Right hindlimb (tissue), 1 donor: ENCODE data around the gene HS6ST1.
"Not testable (repeated sequence)": the region's sequence is repeated elsewhere in the genome, so short reads cannot be mapped to it uniquely, and the experiment has no call there.

ENCODE experiments used
- DNase-seq: peaks from one replicate; pipeline ENCODE4 v3.0.0-alpha.2; 2018

HS6ST1 gene

DNA sequence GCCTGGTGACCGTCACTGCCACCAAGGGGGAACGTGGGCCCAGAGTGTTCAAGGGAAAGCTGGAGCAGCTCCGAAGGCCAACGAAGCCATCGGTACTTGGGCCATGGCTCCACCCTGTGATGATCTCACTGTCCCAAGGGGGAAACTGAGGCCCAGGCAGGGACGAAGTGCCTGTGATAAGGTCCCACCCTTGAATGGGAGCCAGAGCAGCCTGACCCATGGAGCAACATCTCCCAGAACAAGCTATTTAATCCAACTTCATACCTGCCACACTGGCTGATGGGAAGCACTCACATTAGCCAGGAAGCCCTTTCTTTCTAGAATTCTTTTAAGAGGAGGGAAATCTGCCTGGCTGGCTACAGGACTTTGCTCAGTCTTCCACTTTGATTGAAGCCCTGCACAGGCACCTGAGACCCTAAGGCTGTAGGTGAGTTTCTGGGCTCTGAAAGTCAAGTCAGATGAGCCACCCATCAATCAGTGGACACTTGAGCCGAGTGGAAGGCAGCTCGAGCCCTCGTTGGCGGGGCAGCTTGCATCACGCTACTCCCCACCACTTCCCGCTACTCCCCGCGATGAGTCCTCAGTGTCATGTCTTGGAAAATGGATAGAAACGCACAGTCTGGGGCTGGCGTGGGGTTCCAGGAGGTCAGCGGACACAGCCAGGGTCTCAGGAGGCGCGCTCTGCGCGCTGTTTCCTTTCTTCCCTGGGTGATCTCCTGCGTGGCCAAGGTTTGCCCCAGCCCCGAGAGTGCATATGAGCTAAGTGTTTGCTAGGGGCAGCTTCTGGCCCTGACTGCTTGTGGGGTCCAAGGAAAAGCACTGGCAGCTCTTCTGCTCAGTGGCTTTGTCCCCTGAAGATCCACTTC is 2.5 kb upstream of the HS6ST1 start:
- peak; percentile 33 for DNase-seq

DNA sequence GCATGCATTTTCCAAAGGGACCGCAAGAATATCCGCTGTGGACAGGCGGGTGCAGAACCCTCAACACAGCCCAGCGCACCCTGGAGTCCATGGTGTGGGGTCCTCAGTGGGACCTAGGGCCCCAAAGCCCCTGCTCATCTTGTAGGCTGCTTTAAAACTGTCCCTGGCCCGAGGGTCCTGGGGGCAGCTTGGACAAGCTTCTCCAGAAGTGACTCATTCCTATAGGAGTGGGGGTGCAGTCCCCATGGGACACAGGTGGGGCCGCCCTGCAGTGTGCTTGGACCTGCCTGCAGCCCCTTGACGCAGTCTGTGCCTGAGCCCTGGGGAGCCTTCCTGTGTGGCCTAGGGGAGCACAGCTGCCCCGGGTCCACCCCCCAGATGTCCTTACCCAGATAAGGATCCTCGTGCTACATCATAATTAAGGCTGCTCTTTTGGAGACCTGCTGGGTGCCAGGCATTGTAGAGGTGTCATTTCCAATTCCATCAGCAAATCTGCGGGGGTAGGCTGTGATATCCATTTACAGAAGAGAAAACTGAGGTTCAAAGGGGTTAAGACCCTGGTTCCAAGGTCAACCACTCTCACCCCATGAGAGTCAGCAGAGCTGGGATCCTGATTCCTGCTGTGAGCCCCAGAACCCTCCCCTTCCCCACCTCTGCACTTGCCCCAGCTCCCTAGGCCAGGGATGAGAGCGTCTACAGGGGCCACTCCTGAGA is 1.7 kb upstream of the HS6ST1 start:
- DNase-seq: no peak

DNA sequence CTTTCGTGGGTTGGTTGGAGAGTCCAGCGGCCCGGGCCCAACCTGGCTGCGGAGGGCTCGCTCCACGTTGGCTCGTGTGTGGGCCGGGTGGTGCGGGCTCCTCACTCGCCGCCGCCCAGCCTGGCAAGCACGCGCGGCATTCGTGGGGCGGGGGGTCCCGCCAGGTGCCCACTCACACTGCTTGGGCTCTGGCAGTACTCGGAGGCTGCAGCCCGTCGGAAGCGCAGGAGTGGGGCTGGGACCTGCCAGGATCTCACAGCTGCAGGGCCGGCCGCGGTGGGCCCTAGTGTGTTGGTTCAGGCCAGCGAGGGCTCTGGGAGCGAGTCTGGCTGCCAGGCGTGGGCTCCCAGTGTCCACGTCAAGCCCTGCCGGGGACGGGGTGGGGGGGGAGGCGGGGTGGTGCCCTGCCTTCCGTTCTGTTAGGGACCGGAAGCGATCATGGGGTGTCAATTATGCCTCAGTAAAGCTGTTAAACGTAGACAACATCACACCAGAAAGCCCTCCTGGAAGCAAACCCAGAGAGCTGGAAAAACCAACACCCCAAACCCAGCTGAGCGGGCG is 1.0 kb upstream of the HS6ST1 start:
- no peak for DNase-seq

DNA sequence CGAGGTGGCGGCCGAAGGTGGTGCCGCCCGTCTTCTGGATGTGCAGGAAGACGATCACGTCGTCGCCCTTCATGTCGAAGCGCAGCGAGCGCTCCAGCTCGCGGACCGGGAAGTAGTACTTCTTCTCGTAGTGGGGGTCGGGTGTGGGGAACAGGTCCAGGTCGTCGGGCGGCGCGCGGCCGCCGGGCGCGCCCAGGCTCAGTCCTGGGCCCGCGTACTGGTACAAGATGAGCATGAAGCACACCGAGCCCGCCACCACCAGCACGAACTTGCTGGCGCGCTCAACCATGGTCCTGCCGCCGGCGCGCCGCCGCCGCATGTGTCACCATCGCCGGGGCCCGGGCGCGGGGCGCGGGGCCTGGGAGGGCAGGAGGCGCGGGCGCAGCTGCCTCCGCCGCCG is 423 bp downstream of the HS6ST1 start:
- peak; percentile 20 for DNase-seq

DNA sequence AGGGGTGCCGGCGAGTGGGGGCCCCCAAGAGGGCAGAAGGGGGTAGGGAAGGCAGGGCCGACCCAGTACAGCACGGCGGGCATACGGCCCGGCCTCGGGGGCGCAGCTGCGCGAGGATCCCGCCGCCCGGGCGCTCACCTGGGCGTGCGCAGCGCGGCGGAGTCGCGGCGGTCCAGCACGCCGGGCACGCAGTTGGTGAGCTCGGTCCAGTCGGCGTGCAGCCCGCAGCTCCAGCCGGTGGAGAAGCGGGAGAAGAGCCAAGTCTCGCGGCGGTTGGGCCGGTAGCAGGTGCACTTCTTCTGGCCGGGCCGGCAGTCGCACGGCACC is 806 bp downstream of the HS6ST1 start:
- not testable (repeated sequence) for DNase-seq

DNA sequence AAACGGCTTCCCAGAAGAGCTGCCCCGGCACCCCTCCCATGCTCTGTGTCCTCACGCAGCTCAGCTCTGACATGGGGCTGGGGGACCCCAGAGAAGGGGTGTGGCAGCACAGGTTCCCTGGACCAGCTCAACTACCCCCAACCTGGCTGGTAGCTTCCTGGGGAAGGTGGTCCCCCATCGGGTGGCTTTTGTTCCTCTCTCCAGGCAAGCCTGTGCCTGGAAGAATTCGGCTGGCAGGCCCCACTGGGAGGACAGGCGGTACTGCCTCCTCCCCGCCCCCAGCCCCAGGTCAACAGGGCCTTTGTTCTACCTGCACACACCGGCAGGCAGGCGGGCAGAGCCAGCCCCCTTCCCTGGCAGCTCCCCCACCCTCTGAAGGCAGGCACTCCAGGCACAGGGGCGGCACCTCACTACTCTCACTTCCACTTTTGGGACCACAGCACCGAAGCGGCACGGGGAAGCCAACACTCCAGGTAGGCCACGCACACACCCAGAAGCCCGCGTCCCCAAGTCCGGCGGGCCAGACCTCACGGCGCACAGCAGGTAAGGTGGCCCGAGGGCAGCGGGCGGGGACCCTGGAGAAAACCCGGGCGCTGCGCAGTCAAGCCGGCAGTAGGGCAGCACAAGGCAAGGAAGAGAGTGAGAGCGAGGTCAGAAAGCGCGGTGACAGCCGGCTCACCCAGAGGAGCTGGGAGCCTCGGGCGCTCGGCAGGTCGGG is 1.3 kb downstream of the HS6ST1 start:
- DNase-seq: peak; percentile 35

DNA sequence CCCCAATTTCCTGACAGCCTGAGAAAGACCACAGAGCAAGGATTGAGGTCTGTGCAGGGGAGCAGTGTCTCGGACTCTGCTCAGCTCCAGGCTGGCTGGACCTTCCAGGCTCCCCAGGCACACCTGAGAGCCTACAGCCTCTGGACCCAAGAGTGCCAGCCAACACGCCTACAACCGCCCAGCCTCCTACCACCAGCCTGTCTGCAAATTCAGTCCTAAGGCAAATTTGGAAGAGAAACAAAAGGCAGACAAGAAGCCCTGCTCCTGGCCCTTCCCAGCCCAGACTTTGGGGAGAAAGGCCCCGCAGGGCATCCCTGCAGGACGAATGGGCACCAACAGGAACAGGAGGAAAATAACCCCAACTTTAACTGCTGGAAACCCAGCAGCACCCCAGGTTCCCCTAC is 1.9 kb downstream of the HS6ST1 start:
- DNase-seq: no peak

DNA sequence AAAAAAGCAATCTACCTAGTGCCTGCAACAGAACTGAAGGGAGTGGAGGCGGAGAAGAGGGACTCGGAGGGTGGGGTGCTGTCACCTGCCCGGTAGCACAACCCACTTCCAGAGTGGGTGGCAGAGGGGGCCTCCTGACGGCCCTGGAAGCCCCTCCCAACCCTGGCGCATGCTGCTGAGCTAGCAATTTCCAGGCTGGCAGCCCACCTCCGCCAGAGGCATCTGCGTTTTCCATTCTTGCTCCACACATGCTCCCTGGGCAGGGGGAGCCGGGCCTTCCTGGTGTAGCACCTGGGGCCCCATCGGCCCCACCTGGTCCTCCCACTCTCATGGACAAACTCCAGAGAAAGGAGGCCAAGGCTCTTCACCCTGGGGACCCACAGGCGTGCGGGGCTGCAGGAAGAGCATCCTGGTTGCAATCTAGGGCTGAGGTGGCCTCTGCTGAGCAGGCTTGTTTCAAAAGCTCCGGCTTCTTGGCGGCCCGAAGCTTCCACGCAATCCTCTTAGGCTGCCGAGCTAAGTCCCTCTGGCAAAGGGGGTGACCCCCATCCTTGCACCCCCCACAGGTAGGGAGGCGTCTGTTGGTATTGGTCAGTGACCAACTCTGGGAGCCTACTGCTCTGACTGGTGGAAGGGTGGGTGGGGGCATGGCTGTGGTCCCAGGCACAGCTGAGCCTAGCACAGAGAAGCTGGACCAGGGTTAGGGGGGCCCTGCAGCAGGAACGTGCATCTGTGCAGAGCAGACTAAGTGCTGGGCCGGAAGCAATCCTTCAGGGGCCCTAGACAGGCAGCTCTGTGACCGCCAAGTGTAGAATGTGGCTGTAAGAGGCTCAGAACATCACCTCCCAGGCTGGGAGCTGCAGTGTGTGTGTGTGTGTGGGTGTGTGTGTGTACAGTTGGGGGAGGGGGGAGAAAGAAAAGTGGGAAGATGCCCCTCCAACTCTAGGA is 2.6 kb downstream of the HS6ST1 start:
- peak; percentile 73 for DNase-seq

DNA sequence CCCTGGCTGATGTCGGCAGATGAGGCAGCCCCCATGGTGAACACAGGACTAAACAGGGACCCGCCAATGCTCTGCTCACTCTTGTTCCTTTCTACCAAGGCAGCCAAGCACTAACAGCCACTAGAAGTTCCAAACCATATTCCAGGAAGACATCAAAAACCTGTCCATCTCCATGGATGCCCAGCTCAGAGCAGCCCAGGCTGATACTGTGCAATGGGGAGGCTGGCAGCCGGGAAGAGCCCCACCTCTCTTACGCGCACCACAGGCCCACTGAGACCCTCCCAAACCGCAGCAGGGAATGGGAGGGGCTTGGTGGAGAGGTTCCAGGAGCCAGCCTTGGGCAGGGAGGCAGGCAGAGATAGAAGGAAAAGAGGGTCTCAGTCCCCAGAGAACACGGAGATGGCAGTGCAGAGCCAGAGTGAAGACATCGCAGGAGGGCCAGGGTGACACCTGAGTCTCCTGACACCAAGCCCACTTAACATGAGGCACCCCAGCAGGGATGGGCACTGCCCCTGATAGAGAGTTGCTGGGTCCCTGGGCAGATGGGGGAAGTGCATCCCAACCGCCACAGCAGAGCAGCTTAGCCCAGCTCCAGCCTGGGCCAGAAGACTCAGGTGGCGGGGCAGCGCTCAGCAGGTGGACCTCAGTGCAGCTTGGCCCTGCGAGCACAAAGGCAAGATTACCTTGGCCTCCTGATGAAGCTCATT is 3.4 kb downstream of the HS6ST1 start:
- peak; percentile 17 for DNase-seq

DNA sequence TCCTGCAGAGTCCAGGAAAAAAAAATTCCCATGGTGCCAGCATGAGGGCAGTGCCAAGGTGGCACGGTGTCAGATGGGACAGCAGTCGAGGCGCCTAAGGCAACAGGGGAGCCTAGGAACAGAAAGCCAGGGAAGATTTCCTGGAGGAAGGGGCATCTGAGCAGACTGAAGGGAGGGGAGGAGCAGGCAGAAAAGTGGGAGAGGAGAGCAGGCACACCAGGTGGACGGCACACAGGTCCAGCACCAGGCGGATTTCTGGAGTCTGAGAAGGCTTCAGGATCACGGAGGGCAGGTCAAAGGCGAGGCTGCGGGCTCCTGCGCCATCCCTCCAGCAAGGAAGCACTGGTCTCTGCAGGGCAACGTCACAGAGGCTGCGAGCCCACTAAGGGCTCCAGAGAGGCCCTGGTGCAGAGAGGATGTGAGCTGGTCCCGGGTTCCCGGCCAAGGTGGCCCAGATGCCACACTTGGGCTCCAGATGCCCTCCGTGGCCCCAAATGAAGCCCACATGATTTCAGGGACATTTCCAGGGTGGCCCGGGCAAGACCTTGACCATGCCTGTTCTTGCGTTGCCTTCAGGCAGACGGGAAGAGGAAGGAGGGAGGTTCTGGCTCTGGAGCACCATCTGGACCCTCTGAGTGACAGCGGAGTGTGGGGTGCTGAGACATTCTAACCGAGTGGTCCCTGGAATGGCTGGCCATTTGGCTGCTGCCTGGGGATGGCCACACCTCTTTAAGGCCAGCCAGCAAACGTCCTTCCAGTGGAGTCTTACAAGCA is 4.1 kb downstream of the HS6ST1 start:
- DNase-seq: peak; percentile 15

DNA sequence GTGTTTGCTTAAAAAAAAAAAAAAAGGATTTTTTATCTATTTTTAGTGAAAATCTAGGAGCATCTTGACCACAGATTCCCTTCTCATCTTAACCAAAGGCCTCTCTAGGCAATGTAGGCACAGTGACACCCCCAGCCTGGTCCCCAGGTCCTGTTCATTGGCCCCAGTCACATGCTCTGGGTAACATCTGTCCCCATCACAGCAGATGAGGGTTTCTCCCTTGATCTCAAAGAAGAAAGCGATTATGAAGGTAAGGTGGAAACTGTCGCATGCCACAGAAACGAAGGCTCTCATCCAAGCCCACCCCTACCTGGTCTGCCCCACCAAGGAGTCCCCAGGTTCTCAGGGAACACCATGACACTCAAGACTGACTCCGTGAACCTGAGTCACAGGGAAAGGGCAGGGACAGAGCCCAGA is 4.7 kb downstream of the HS6ST1 start:
- no peak for DNase-seq

DNA sequence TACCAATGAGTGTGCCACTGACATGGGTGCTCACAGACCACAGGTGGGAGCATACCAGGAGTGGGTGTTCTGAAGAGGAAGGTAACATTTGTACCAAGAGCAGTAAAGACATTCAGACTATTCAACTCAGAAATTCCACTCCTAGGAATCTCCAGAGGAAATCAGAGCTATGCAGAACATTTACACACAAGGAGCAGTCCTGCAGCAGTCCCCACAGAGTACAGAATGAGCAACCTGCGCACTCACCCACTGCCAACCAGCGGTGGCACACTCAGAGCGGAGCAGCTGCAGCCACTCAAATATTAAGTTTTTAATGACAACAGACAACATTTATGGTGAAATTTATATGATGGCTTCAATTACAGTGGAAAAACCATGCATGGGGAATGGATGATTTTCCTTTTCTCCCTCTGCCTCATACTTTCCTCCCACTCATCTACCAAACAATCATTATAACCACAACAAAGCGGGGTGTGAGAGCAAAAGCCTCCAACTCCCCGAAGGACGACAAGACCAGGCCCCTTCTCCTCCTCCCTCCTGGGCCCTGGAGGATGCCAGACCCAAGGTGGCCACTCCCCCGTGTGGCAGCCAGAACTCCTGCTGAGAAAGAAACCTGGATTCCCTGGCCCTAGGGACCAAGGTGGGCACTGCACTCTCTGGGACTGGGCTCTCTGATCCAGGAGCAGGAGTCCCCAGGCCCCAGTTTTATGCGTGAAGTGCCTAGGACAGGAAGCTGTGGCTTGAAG is 5.4 kb downstream of the HS6ST1 start:
- peak; percentile 18 for DNase-seq

DNA sequence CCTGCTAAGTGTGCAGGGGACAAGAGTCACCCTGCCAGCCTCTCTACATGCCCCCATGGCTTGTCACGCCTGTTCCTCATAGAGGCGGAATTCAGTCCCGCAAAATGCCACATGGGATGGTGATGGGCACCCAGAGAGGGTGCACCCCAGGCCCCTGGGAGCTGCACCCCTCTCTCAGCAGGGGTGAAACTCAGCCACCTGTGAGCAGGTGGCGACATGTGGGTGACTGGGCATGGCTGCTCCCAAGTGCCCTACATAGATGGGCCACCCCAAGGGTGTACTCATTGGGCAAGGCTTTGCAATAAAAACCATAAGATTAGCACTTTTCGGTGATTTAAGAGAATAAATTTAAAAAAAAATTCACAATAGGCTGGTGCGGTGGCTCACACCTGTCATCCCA is 6.3 kb downstream of the HS6ST1 start:
- DNase-seq: no peak

DNA sequence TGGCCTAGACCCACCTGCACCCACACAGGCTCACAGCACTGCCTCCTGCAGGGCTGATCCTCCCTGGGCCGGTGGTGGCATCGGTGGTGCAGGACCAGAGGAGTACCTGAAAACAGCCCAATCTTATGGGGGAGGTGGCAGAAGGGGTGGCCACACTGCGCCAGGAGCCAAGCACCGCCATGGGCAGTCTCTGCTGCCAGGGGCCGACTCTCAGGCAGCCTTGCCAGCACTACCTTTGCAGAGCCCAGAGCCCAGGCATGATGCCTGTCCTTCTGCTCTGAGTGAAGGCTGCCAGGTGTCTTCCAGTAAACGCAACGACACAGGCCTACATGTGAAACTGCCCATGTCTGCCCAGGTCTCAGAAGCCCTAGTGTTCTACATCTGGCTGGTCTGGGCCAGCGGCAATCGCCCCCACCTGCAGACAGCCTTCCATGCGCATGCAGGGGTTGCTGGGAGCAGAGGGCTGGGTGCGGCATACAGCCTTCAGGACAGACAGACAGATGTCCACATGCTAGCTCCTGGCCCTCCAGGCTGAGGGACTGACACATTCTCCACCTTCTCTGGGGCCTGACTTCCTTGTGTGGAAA is 6.8 kb downstream of the HS6ST1 start:
- no peak for DNase-seq

DNA sequence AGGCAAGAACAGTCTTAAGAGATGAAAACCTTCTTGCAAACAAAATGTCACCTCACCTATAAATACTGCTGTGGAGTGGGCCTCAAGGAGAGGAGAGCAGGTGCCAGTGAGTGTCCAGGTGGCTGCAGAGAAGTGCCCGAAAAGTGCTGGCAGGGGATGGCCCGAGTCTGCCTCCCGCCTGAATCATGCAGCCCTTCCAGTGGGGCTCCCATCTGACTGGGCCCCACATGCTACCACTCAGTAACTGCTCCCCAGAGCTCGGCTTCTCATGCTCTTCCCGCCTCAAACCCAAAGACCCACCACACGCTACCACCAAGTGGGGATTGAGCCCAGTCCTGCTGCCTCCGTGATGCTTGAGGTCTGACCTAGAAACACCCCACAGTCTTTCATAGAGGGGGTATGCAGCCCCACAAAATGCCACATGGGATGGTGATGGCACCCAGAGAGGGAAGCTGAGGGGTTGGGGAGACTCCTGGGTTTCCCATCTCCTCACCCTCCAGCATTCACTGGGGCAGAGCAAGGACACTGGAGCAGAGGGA is 7.4 kb downstream of the HS6ST1 start:
- DNase-seq: no peak

DNA sequence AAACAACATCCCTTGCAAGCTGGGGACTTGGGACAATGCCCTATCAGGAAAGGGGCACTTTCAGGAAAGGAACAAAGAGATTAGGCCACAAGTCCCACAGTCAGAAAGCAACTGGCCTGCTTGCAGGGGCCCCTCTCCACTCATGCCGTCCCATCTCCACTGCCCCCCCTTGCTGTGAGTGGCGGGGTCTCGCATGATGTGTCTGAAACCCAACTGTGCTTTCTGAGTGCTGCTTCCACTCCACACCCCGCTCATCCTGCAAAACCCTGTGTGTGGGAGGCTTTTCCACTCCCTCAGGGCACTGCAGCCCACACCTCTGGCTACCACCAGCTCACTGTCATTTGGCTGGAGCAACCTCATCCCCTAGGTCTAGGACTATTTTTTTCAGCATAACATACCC is 7.9 kb downstream of the HS6ST1 start:
- no peak for DNase-seq

DNA sequence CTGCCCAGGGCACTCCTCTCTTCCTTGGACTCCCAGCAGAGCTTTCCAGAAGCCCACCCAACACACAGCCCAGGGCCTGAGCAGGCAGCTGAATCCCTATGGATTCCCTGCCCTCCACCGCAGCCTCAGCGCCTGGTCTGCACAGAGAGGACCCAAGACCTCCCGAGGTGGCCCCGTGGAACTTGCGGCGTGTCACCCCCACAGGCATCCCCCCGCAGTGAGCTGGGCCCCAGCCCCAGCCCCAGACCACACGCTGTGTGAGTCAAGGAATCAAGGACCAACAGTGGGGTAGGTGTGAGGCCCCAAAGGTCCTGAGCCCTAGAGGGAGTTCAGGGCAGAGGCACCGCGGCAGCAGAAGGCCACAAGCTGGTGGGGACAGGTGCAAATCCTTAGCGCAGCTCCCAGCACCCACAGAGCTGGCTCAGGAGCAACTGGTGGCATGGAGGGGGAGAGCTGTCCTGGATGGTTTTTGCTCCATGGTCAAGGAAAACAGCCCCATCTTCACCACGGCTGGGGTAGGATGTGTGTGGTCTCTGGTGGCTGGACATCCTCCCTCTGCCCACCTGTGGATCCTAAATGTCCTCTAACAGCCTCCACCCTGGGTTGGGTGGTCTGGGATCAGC is 8.5 kb downstream of the HS6ST1 start:
- DNase-seq: peak; percentile 16

DNA sequence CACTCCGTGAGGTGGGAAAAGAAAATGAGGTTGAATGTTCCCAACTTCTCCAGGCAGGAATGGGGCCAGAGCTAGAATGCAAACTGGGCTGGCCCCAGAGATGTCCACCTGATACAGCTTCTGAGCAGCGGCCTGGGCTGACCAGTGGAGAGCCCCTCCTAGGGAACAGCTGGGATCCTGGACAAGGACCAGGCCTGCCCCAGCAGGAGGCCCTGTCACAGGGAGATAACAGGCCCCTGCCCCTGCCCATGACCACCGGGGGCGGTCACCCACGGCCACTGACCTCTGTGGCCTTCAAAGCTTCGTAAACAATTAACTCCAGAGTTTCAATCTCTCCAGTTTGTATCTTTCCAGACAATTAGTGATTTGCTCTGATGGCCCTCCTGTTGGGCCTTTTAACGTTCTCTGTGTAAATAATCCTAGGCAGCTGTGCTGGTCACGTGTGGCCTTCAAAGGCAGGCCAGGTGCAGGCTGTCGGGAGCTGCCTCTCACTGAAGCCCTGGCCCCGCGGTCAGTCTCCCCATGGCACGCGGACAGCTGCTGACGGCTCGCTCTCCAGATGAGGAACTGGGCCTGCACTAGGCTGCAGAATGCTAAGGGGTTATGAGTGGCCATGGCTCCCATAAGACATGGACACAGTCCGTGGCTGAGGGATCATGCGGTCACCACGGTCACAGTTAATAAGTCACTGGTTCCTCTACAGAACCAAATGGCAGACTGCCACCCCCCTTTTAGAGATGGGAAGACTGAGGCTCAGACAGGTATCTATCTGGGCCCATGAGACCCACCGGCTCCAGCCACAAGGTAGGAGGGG is 9.2 kb downstream of the HS6ST1 start:
- peak; percentile 80 for DNase-seq
